WTC11 (cell line): ENCODE measurements around the gene GNGT2. TPM values are rescaled to one million over a fixed set of nuclear protein-coding genes. Genes with fewer than 3 reads are reported as not detected.

ENCODE experiments used
- ATAC-seq: fragments of 200-7000 bp; cut with Tn5 transposase; 2 replicates; pipeline ENCODE4 v1.10.0; 2021; ENCODE audit warnings: mild to moderate bottlenecking, moderate library complexity
- CTCF ChIA-PET: fragments of 300-600 bp; sonication (Branson Sonifier 250); formaldehyde crosslinking; loops from one replicate; lab custom pipeline; 2021; ENCODE audit warnings: antibody characterized with exemption; lab: Charles Lee
- POLR2A ChIA-PET: fragments of 350-600 bp; sonication (Branson Sonifier 250); formaldehyde crosslinking; loops from one replicate; lab custom pipeline; 2021; ENCODE audit warnings: antibody characterized with exemption; lab: Charles Lee
- DNase-seq: peaks from one replicate; pipeline ENCODE4 v3.0.0; 2021; ENCODE audit warnings: low spot score
- H3K27ac Mint-ChIP-seq: 2 replicates; pipeline ENCODE4 v1.8.0; 2021; ENCODE audit warnings: mixed read lengths
- H3K27me3 Mint-ChIP-seq: 2 replicates; pipeline ENCODE4 v1.8.0; 2021; ENCODE audit warnings: low read depth, mild to moderate bottlenecking, moderate library complexity, mixed read lengths
- H3K36me3 Mint-ChIP-seq: 2 replicates; pipeline ENCODE4 v1.8.0; 2021; ENCODE audit warnings: mixed read lengths
- H3K4me1 Mint-ChIP-seq: 2 replicates; pipeline ENCODE4 v1.8.0; 2022; ENCODE audit warnings: mixed read lengths
- H3K4me3 Mint-ChIP-seq: 2 replicates; pipeline ENCODE4 v1.8.0; 2021; ENCODE audit warnings: mild to moderate bottlenecking, moderate library complexity, mixed read lengths
- H3K9me3 Mint-ChIP-seq: 2 replicates; pipeline ENCODE4 v1.8.0; 2021; ENCODE audit warnings: mixed read lengths
- CBFB ChIP-seq: sonication (generic); formaldehyde crosslinking; IDR thresholded peaks from 2 replicates; pipeline ENCODE4 v1.8.1; 2022; ENCODE audit warnings: mild to moderate bottlenecking, low read depth, missing genetic modification reagents
- CREM ChIP-seq: sonication (generic); formaldehyde crosslinking; IDR thresholded peaks from 2 replicates; pipeline ENCODE4 v1.8.1; 2022; ENCODE audit warnings: mild to moderate bottlenecking, missing genetic modification reagents, moderate library complexity
- CTCF ChIP-seq: fragments of 200-600 bp; IDR thresholded peaks from 2 replicates; pipeline ENCODE4 v1.8.0; 2022; ENCODE audit warnings: antibody characterized with exemption
- E2F1 ChIP-seq: sonication (generic); formaldehyde crosslinking; IDR thresholded peaks from 2 replicates; pipeline ENCODE4 v1.8.0; 2022; ENCODE audit warnings: mild to moderate bottlenecking, missing genetic modification reagents
- E2F4 ChIP-seq: sonication (generic); formaldehyde crosslinking; IDR thresholded peaks from 2 replicates; pipeline ENCODE4 v1.8.1; 2022; ENCODE audit warnings: low read depth, mild to moderate bottlenecking, moderate library complexity, missing genetic modification reagents, borderline replicate concordance
- EMX1 ChIP-seq: fragments of 250-450 bp; sonication (Bioruptor Pico); IDR thresholded peaks from 2 replicates; pipeline ENCODE4 v1.8.0; 2021; ENCODE audit warnings: mild to moderate bottlenecking
- IRF2 ChIP-seq: sonication (generic); formaldehyde crosslinking; IDR thresholded peaks from 2 replicates; pipeline ENCODE4 v1.8.0; 2022; ENCODE audit warnings: low read depth, missing genetic modification reagents, borderline replicate concordance
- MXD4 ChIP-seq: fragments of 250-450 bp; sonication (Bioruptor Pico); IDR thresholded peaks from 2 replicates; pipeline ENCODE4 v1.8.0; 2021; ENCODE audit warnings: mild to moderate bottlenecking, moderate library complexity, borderline replicate concordance
- NR1H2 ChIP-seq: sonication (generic); formaldehyde crosslinking; IDR thresholded peaks from 2 replicates; pipeline ENCODE4 v1.9.0; 2021; ENCODE audit warnings: mild to moderate bottlenecking, moderate library complexity, missing genetic modification reagents
- NR3C1 ChIP-seq: sonication (generic); formaldehyde crosslinking; conservative IDR thresholded peaks from 2 replicates; pipeline ENCODE4 v1.8.1; 2023; ENCODE audit warnings: low read depth, mild to moderate bottlenecking, missing genetic modification reagents
- SMAD3 ChIP-seq: sonication (generic); formaldehyde crosslinking; IDR thresholded peaks from 2 replicates; pipeline ENCODE4 v1.8.0; 2022; ENCODE audit warnings: missing genetic modification reagents, mild to moderate bottlenecking, borderline replicate concordance
- SP1 ChIP-seq: sonication (generic); formaldehyde crosslinking; conservative IDR thresholded peaks from 2 replicates; pipeline ENCODE4 v1.8.1; 2022; ENCODE audit warnings: missing genetic modification reagents
- TCF7 ChIP-seq: sonication (generic); formaldehyde crosslinking; IDR thresholded peaks from 2 replicates; pipeline ENCODE4 v1.8.0; 2022; ENCODE audit warnings: mild to moderate bottlenecking, low read depth, missing genetic modification reagents, moderate library complexity
- USF1 ChIP-seq: sonication (generic); formaldehyde crosslinking; IDR thresholded peaks from 2 replicates; pipeline ENCODE4 v1.8.0; 2022; ENCODE audit warnings: mild to moderate bottlenecking, missing genetic modification reagents
- ZBTB21 ChIP-seq: sonication (generic); formaldehyde crosslinking; IDR thresholded peaks from 2 replicates; pipeline ENCODE4 v1.8.1; 2023; ENCODE audit warnings: mild to moderate bottlenecking, missing genetic modification reagents, borderline replicate concordance
- ZNF281 ChIP-seq: sonication (generic); formaldehyde crosslinking; IDR thresholded peaks from 2 replicates; pipeline ENCODE4 v1.8.0; 2023; ENCODE audit warnings: mild to moderate bottlenecking, missing genetic modification reagents
- total RNA-seq: library from RNA; stranded (reverse); gene quantifications from 3 replicates; pipeline ENCODE4 v1.2.3, GENCODE V29; 2021
- TF ChIP-seq, protein P1 (sequence below): sonication (generic); formaldehyde crosslinking; IDR thresholded peaks from 2 replicates; pipeline ENCODE4 v1.8.1; 2023; ENCODE audit warnings: mild to moderate bottlenecking, missing genetic modification reagents
- TF ChIP-seq, protein P2 (sequence below): sonication (generic); formaldehyde crosslinking; IDR thresholded peaks from 2 replicates; pipeline ENCODE4 v1.8.1; 2023; ENCODE audit warnings: mild to moderate bottlenecking, moderate library complexity, missing genetic modification reagents
- TF ChIP-seq, protein P3 (sequence below): sonication (generic); formaldehyde crosslinking; IDR thresholded peaks from 2 replicates; pipeline ENCODE4 v1.8.0; 2022; ENCODE audit warnings: missing genetic modification reagents

The GNGT2 gene
- total RNA-seq, 1 experiment from 2014 or later, result 0.70 TPM

DNA sequence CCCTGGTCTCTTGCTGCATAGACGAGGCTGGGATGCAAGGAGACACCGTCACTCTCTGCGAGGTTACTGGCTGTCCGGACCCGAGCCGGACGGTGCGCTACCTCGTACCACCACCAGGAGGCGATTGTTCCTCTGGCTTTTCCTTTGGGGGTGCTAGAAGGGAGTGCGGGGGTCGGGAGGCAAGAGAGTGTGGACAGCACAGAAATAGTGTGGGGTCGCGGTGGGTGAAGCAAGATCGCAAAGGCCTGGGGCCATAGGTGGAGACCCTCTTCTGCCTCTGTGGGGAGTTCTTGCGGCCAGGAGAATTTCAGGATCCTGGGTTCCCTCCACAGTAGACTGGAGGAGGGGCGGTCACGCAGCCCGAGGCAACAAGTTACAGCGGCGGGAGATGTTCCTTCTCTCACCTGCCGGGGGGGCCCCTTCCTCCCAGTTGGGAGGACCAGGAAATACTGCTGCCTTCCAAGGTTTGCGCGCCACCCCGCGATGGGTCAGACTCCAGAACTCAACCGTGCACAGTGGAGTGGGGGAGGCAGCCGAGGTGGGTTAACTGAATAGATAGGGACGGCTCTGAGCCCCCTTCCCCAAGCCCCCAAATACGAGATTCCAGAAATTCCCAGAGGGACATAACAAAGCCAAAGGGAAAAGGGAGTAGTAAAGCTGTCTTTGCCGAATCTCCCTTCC is 13.3 kb upstream of the GNGT2 start:
- H3K4me1 Mint-ChIP-seq, result peaks cover 28% of the 10 kb centered on the region
- peak; percentile 64 for ATAC-seq
- POLR2A ChIA-PET, result no interaction called here
- H3K27me3 Mint-ChIP-seq, result peaks cover 76% of the 10 kb centered on the region
- CTCF ChIA-PET, result interaction anchor here (0.8 to 3.2 kb wide), 17 partner anchors 13 to 169 kb away, joined by 3 to 13 read pairs (median 4); partner anchors contain the start of gene ABI3
- H3K36me3 Mint-ChIP-seq, result no peaks in the 10 kb centered on the region
- peak overlapping the region; percentile 76 for H3K4me3 Mint-ChIP-seq
- H3K27ac Mint-ChIP-seq, result no peak overlapping the region
- H3K9me3 Mint-ChIP-seq, result no peaks in the 10 kb centered on the region
- TF ChIP-seq E2F4 (CRISPR knock-in tag), result no peak
- TF ChIP-seq, protein P1, sequence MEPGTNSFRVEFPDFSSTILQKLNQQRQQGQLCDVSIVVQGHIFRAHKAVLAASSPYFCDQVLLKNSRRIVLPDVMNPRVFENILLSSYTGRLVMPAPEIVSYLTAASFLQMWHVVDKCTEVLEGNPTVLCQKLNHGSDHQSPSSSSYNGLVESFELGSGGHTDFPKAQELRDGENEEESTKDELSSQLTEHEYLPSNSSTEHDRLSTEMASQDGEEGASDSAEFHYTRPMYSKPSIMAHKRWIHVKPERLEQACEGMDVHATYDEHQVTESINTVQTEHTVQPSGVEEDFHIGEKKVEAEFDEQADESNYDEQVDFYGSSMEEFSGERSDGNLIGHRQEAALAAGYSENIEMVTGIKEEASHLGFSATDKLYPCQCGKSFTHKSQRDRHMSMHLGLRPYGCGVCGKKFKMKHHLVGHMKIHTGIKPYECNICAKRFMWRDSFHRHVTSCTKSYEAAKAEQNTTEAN, result peak; percentile 28; the same call in 1 of the 2 replicates
- TF ChIP-seq TCF7 (CRISPR knock-in tag), result 0 out of 2 replicates have a peak, but pooled peaks have one; percentile 20
- TF ChIP-seq, protein P2, sequence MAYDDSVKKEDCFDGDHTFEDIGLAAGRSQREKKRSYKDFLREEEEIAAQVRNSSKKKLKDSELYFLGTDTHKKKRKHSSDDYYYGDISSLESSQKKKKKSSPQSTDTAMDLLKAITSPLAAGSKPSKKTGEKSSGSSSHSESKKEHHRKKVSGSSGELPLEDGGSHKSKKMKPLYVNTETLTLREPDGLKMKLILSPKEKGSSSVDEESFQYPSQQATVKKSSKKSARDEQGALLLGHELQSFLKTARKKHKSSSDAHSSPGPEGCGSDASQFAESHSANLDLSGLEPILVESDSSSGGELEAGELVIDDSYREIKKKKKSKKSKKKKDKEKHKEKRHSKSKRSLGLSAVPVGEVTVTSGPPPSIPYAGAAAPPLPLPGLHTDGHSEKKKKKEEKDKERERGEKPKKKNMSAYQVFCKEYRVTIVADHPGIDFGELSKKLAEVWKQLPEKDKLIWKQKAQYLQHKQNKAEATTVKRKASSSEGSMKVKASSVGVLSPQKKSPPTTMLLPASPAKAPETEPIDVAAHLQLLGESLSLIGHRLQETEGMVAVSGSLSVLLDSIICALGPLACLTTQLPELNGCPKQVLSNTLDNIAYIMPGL (CRISPR knock-in tag), result peak; percentile 29; the same call in 1 of the 2 replicates
- TF ChIP-seq CTCF, result peak; percentile 95
- DNase-seq, result peak; percentile 92

DNA sequence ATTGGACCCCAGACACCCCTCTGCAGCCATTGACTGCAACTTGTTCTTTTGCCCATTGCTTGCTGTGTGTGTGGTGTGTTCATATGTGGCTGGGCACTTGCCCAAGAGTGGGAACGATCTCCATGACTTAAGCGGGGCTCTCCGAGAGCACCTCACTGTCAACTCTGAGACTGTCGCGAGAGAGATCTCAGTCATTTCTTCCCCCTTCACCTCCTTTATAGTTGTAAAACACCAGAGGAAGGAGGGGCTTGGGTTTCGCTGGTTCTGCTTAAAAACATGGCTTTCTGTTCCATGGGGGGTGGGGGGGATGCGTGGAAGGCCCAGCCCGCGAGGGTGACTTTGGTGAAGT is 12.8 kb upstream of the GNGT2 start:
- Mint-ChIP-seq H3K9me3 (no peaks in the 10 kb centered on the region), H3K4me1 (peaks cover 31% of the 10 kb centered on the region), H3K27me3 (peaks cover 71% of the 10 kb centered on the region), H3K27ac (no peak overlapping the region), H3K4me3 (peak overlapping the region; percentile 76), H3K36me3 (no peaks in the 10 kb centered on the region)
- CTCF ChIA-PET, result interaction anchor here (1.0 to 1.9 kb wide), 5 partner anchors 11 to 339 kb away, joined by 3 to 10 read pairs (median 5); no protein-coding TSS in a partner anchor
- ATAC-seq (no peak), DNase-seq (no peak)
- POLR2A ChIA-PET, result no interaction called here
- TF ChIP-seq CREM (no peak), SMAD3 (CRISPR knock-in tag) (no peak), IRF2 (CRISPR knock-in tag) (no peak), NR3C1 (CRISPR knock-in tag) (no peak), CBFB (no peak), ZNF281 (CRISPR knock-in tag) (no peak), MXD4 (CRISPR knock-in tag) (no peak), SP1 (no peak), E2F1 (CRISPR knock-in tag) (no peak), EMX1 (no peak), NR1H2 (CRISPR knock-in tag) (no peak), ZBTB21 (no peak), USF1 (CRISPR knock-in tag) (no peak)
- TF ChIP-seq, protein P3, sequence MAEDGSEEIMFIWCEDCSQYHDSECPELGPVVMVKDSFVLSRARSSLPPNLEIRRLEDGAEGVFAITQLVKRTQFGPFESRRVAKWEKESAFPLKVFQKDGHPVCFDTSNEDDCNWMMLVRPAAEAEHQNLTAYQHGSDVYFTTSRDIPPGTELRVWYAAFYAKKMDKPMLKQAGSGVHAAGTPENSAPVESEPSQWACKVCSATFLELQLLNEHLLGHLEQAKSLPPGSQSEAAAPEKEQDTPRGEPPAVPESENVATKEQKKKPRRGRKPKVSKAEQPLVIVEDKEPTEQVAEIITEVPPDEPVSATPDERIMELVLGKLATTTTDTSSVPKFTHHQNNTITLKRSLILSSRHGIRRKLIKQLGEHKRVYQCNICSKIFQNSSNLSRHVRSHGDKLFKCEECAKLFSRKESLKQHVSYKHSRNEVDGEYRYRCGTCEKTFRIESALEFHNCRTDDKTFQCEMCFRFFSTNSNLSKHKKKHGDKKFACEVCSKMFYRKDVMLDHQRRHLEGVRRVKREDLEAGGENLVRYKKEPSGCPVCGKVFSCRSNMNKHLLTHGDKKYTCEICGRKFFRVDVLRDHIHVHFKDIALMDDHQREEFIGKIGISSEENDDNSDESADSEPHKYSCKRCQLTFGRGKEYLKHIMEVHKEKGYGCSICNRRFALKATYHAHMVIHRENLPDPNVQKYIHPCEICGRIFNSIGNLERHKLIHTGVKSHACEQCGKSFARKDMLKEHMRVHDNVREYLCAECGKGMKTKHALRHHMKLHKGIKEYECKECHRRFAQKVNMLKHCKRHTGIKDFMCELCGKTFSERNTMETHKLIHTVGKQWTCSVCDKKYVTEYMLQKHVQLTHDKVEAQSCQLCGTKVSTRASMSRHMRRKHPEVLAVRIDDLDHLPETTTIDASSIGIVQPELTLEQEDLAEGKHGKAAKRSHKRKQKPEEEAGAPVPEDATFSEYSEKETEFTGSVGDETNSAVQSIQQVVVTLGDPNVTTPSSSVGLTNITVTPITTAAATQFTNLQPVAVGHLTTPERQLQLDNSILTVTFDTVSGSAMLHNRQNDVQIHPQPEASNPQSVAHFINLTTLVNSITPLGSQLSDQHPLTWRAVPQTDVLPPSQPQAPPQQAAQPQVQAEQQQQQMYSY (CRISPR knock-in tag), result no peak
